HepG2 (cell line): Measurements from ENCODE around the gene ZNF91. TPM values are rescaled to one million over a fixed set of nuclear protein-coding genes. Genes with fewer than 3 reads are reported as not detected.
A peak's percentile ranks its signal among the peaks of the same experiment; 100 is the strongest.

ENCODE experiments used
- ATAC-seq: fragments of 200-7000 bp; cut with Tn5 transposase; 3 replicates; pipeline ENCODE4 v1.9.1; 2020; ENCODE audit warnings: mild to moderate bottlenecking, moderate library complexity
- BruUV-seq: library from RNA; stranded (reverse); fragments of 400-500 nt; replicated peaks from 2 replicates; lab custom pipeline; 2021; lab: Mats Ljungman, UMichigan
- CTCF ChIA-PET: fragments of 300-600 bp; formaldehyde crosslinking; extraction: SDS; loops from one replicate; lab custom pipeline; 2021; ENCODE audit warnings: low total read pairs, inconsistent platforms, low intra/inter-chr PET ratio; lab: Yijun Ruan, JAX
- POLR2A ChIA-PET: fragments of 350-600 bp; sonication (Branson Sonifier 250); formaldehyde crosslinking; loops from one replicate; lab custom pipeline; 2020; ENCODE audit warnings: antibody characterized with exemption, inconsistent platforms; lab: Yijun Ruan, JAX
- DNase-seq: peaks from one replicate; pipeline ENCODE4 v3.0.0-alpha.2; 2015; ENCODE audit warnings: low spot score
- FAIRE-seq: peaks from 3 replicates; lab custom pipeline; 2011; peaks lifted over from hg19 to GRCh38; lab: Jason Lieb, UNC
- H2AFZ ChIP-seq: one replicate; pipeline ENCODE4 v1.6.1; 2011; ENCODE audit warnings: low read length, inconsistent platforms
- H3K27ac ChIP-seq: fragments of 300-600 bp; 3 replicates; pipeline ENCODE4 v1.8.0; 2011; ENCODE audit warnings: mixed run types, mild to moderate bottlenecking, mixed read lengths, low read length, inconsistent platforms; ENCODE audit not compliant: insufficient read depth; ENCODE audit errors: extremely low read length
- H3K27me3 ChIP-seq, 2 experiments: fragments of 200-600 bp in 1 of 2; 2 replicates in 1 of 2; 3 replicates in 1 of 2; pipeline versions ENCODE4 v1.6.0 to v1.8.0; 2011; ENCODE audit warnings: low read length in 2 of 2, mild to moderate bottlenecking in 2 of 2, moderate library complexity in 2 of 2, inconsistent platforms in 1 of 2; ENCODE audit not compliant: insufficient read depth in 2 of 2, control insufficient read depth in 1 of 2
- H3K36me3 ChIP-seq, 2 experiments: fragments of 200-600 bp in 1 of 2; replicated peaks in 1 of 2; 2 replicates in 1 of 2; 3 replicates in 1 of 2; pipeline versions ENCODE4 v1.5.1 to v1.8.0; 2011; ENCODE audit warnings: low read length in 2 of 2, inconsistent platforms in 1 of 2; ENCODE audit not compliant: insufficient read depth in 2 of 2, control insufficient read depth in 1 of 2
- H3K4me1 ChIP-seq: 2 replicates; pipeline ENCODE4 v1.5.1; 2012; ENCODE audit warnings: low read length, inconsistent platforms; ENCODE audit not compliant: insufficient read depth
- H3K4me2 ChIP-seq: 2 replicates; pipeline ENCODE4 v1.6.0; 2011; ENCODE audit warnings: low read depth, low read length, inconsistent platforms
- H3K4me3 ChIP-seq, 3 experiments: fragments of 200-600 bp in 1 of 3; sonication (generic), shearing (Covaris generic) in 1 of 3; replicated peaks in 1 of 3; 2 replicates each; pipeline ENCODE4 v1.5.1; 2011 to 2016; ENCODE audit warnings: low read length in 3 of 3, inconsistent platforms in 2 of 3, low read depth in 2 of 3, mild to moderate bottlenecking in 2 of 3, control low read depth in 1 of 3, mixed read lengths in 1 of 3; ENCODE audit not compliant: insufficient read depth in 1 of 3
- H3K79me2 ChIP-seq: one replicate; pipeline ENCODE4 v1.6.1; 2011; ENCODE audit warnings: low read length, inconsistent platforms; ENCODE audit not compliant: insufficient read depth
- H3K9ac ChIP-seq: 2 replicates; pipeline ENCODE4 v1.6.0; 2011; ENCODE audit warnings: mild to moderate bottlenecking, low read depth, low read length, inconsistent platforms; ENCODE audit not compliant: insufficient read depth
- H3K9me3 ChIP-seq: 2 replicates; pipeline ENCODE4 v1.5.1; 2012; ENCODE audit warnings: mild to moderate bottlenecking, low read length
- H4K20me1 ChIP-seq: 2 replicates; pipeline ENCODE4 v1.6.0; 2011; ENCODE audit warnings: inconsistent platforms, mild to moderate bottlenecking, low read length, moderate library complexity; ENCODE audit not compliant: insufficient read depth
- WGBS: methylation state at CpG from one replicate; pipeline ENCODE4 v1.1.6; 2017; ENCODE audit warnings: low lambda C conversion rate; 5-methylcytosine and 5-hydroxymethylcytosine counted together
- in situ Hi-C: cut with HindIII; loops from 2 replicates; pipeline ENCODE4 v1.10.0; 2017; ENCODE audit warnings: low pct_unique_long_range_greater_than_20kb; ENCODE audit not compliant: extremely low pct_ligation_motif_present
- intact Hi-C: fragments of 100-400 bp; cut with micrococcal nuclease; formaldehyde crosslinking; loops from one replicate; pipeline ENCODE4 v1.10.0; 2022; ENCODE audit not compliant: unreplicated experiment
- polyA plus RNA-seq, 8 experiments: library from polyadenylated mRNA; depleted of rRNA in 3 of 8; stranded (reverse) in 7 of 8; unstranded in 1 of 8; fragments of >200 nt; fragmentation: Illumina TruSeq in 4 of 8; extraction: Trizol in 4 of 8; gene quantifications; 2 replicates each; pipeline versions ENCODE4 v1.2.1 to v1.2.3, GENCODE V29; 2011 to 2016; ENCODE audit warnings: low read depth in 4 of 8, missing spikeins in 1 of 8, mixed read lengths in 1 of 8; ENCODE audit not compliant: insufficient read depth in 1 of 8
- total RNA-seq, 5 experiments: library from RNA; depleted of rRNA; stranded (reverse); fragments of >200 nt; fragmentation: Illumina TruSeq; extraction: Trizol; gene quantifications; 2 replicates each; pipeline ENCODE4 v1.2.3, GENCODE V29; 2016; ENCODE audit warnings: low read depth in 1 of 5
- TF ChIP-seq, protein P1 (sequence below): sonication (generic); formaldehyde crosslinking; IDR thresholded peaks from 2 replicates; pipeline ENCODE4 v1.4.0; 2020; ENCODE audit warnings: missing genetic modification reagents
- TF ChIP-seq, protein P2 (sequence below): sonication (generic); formaldehyde crosslinking; IDR thresholded peaks from 2 replicates; pipeline ENCODE4 v1.4.0; 2020; ENCODE audit warnings: mild to moderate bottlenecking, missing genetic modification reagents

The ZNF91 gene
- total and polyA plus RNA-seq, 2 of the 13 experiments (the other 11 are each of a cell fraction or from before 2014, with no cell fraction given) = 19.4 to 21.5 TPM

DNA sequence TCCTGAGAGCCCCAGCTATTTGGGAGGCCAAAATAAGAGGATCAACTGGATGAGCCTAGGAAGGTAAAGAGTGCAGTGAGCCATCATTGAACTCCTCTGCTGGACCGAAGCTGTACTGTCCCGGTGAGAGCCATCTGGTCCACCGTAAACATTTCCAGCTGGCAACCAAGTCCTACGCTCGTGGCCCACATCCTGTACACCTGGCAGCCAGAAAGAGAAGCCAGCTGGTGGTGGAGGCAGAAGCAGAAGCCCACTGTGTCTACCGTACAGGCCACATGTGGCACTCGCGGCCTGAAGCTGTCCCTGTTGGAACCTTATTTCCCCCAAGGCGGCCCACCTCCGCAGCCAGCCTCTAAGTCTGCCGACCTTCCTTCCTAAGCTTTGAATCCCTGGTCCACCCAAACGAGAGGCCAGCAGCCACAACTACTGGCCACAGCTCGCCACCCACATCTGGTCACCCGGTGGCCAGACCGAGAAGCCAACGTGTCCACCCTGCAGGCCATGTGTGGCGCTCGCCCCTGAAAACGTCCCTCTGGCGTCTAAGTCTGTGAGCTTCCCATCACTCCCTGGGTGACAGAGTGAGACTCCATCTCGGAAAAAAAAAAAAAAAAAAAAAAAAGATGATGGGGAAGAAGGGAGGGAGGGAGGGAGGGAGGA is 14.2 kb upstream of the ZNF91 start:
- no peak for FAIRE-seq
- intact Hi-C loops (no loop called here), in situ Hi-C loops (no loop called here)
- Histone ChIP-seq H3K9me3 (no peaks in the 10 kb centered on the region), H2AFZ (no peak overlapping the region), H3K4me1 (peaks cover 16% of the 10 kb centered on the region), H3K27me3 (no peaks in the 10 kb centered on the region), H3K4me2 (no peak overlapping the region), H4K20me1 (no peaks in the 10 kb centered on the region), H3K27ac (no peak overlapping the region), H3K4me3 (no peak overlapping the region), H3K36me3 (no peaks in the 10 kb centered on the region), H3K79me2 (no peaks in the 10 kb centered on the region), H3K9ac (no peak overlapping the region)
- BruUV-seq = no TSS peak
- peak; percentile 62 for ATAC-seq
- no peak for DNase-seq
- TF ChIP-seq, protein P1, sequence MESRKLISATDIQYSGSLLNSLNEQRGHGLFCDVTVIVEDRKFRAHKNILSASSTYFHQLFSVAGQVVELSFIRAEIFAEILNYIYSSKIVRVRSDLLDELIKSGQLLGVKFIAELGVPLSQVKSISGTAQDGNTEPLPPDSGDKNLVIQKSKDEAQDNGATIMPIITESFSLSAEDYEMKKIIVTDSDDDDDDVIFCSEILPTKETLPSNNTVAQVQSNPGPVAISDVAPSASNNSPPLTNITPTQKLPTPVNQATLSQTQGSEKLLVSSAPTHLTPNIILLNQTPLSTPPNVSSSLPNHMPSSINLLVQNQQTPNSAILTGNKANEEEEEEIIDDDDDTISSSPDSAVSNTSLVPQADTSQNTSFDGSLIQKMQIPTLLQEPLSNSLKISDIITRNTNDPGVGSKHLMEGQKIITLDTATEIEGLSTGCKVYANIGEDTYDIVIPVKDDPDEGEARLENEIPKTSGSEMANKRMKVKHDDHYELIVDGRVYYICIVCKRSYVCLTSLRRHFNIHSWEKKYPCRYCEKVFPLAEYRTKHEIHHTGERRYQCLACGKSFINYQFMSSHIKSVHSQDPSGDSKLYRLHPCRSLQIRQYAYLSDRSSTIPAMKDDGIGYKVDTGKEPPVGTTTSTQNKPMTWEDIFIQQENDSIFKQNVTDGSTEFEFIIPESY (CRISPR knock-in tag) = peak; percentile 62; the same call in 1 of the 2 replicates
- TF ChIP-seq, protein P2, sequence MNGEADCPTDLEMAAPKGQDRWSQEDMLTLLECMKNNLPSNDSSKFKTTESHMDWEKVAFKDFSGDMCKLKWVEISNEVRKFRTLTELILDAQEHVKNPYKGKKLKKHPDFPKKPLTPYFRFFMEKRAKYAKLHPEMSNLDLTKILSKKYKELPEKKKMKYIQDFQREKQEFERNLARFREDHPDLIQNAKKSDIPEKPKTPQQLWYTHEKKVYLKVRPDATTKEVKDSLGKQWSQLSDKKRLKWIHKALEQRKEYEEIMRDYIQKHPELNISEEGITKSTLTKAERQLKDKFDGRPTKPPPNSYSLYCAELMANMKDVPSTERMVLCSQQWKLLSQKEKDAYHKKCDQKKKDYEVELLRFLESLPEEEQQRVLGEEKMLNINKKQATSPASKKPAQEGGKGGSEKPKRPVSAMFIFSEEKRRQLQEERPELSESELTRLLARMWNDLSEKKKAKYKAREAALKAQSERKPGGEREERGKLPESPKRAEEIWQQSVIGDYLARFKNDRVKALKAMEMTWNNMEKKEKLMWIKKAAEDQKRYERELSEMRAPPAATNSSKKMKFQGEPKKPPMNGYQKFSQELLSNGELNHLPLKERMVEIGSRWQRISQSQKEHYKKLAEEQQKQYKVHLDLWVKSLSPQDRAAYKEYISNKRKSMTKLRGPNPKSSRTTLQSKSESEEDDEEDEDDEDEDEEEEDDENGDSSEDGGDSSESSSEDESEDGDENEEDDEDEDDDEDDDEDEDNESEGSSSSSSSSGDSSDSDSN (CRISPR knock-in tag) = no peak
- POLR2A ChIA-PET = interaction anchor here (4.7 kb wide), 1 partner anchor 15 kb away, joined by 19 read pairs; the partner anchor contains the start of gene ZNF91
- CTCF ChIA-PET = no interaction called here
- WGBS = 75% methylated on average over 21 of the region's 21 CpGs
